ENCODE results near the gene REV1. TPM values are rescaled to one million over a fixed set of nuclear protein-coding genes. Genes with fewer than 3 reads are reported as not detected.
"Not testable (repeated sequence)": the region's sequence is repeated elsewhere in the genome, so short reads cannot be mapped to it uniquely, and the experiment has no call there.

REV1 gene
- total RNA-seq, 2 experiments from 2014 or later: 22.6 to 30.6 TPM

GRCh38 chr2:99389371-99389770 lies 100.4 kb downstream of the REV1 start:
- intact Hi-C loops (cut with micrococcal nuclease): no loop called here
- H3K36me3 Mint-ChIP-seq: peaks cover 25% of the 10 kb centered on the region
- H3K27me3 Mint-ChIP-seq: no peaks in the 10 kb centered on the region
- no peak overlapping the region for H3K4me3 Mint-ChIP-seq
- ChIA-PET CTCF (no interaction called here), POLR2A (no interaction called here)
- no peak for DNase-seq
- H3K4me1 Mint-ChIP-seq (ENCODE audit: low read depth): peaks cover 3% of the 10 kb centered on the region
- H3K27ac Mint-ChIP-seq: no peak overlapping the region
- H3K9me3 Mint-ChIP-seq: no peaks in the 10 kb centered on the region

DNA sequence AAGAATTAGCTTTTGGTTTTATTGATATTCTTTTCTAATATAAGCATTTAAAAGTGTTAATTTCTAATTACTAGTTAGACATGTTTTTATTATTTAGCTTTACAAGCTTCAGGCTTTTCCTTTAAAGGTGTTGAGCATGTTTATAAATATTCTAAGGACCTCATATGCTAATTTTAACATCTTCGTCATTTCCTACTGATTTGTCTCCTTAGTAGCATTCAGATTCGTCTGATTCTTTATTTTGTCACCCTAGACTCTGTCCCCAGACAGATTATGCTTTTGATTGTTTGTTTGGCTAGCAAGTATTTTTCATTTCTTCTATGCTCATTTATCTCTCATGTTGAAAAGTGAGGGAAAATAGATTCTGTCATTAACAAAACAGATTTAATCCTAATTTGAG lies 100.9 kb downstream of the REV1 start:
- H3K4me3 Mint-ChIP-seq: no peak overlapping the region
- peaks cover 3% of the 10 kb centered on the region for H3K4me1 Mint-ChIP-seq (ENCODE audit: low read depth)
- intact Hi-C loops (cut with micrococcal nuclease): no loop called here
- ChIA-PET POLR2A (no interaction called here), CTCF (no interaction called here)
- DNase-seq: no peak
- no peak overlapping the region for H3K27ac Mint-ChIP-seq
- H3K27me3 Mint-ChIP-seq: no peaks in the 10 kb centered on the region
- H3K9me3 Mint-ChIP-seq: no peaks in the 10 kb centered on the region
- peaks cover 23% of the 10 kb centered on the region for H3K36me3 Mint-ChIP-seq

DNA sequence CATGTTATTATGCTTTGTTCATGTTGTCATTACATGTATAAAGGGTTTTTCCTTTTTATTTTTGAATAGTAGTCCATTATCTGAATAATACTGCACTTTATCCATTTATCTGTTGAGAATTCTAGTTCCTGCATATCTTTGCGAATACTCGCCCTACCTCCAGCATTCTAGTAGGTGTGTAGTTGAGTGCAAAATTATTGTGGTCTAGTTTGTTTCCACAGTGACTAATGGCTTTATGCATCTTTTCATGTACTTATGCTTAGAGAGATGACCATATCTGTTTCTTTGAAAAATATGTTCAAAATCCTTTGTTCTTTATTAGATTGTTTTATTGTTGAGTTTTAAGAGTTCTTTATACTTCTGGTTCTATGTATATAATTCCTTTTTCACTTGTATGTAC lies 103.8 kb downstream of the REV1 start:
- no peak for DNase-seq
- ChIA-PET POLR2A (no interaction called here), CTCF (interaction anchor here (2.2 kb wide), 1 partner anchor 49 kb away, joined by 5 read pairs; the partner anchor contains the start of gene EIF5B)
- H3K36me3 Mint-ChIP-seq: peaks cover 34% of the 10 kb centered on the region
- H3K4me3 Mint-ChIP-seq: no peak overlapping the region
- H3K9me3 Mint-ChIP-seq: no peaks in the 10 kb centered on the region
- intact Hi-C loops (cut with micrococcal nuclease): no loop called here
- H3K27me3 Mint-ChIP-seq: no peaks in the 10 kb centered on the region
- H3K4me1 Mint-ChIP-seq (ENCODE audit: low read depth): peaks cover 3% of the 10 kb centered on the region
- H3K27ac Mint-ChIP-seq: no peak overlapping the region

DNA sequence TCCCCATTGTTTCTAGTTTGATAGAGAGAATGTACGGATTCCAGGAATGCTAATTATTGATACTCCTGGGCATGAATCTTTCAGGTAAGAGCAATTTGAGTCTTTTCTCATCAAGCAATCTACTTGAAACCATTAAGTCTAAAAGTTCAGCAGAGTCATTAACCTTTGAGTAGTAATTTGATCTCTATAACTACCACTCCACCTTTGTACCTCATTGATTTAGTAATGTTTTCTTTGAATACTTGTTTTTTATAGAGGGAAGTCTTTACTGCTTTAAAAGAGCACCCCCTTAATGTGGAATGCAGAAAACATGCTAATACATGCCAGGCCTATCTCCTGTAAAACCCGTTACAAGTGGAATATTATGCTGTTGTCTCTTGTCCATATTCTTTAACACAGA lies 107.7 kb downstream of the REV1 start:
- intact Hi-C loops (cut with micrococcal nuclease): no loop called here
- Mint-ChIP-seq H3K9me3 (no peaks in the 10 kb centered on the region), H3K27me3 (no peaks in the 10 kb centered on the region), H3K27ac (no peak overlapping the region), H3K4me3 (no peak overlapping the region), H3K36me3 (peaks cover 52% of the 10 kb centered on the region), H3K4me1 (ENCODE audit: low read depth) (peaks cover 24% of the 10 kb centered on the region)
- no peak for DNase-seq
- ChIA-PET POLR2A (no interaction called here), CTCF (interaction anchor here (0.7 kb wide), 1 partner anchor 14 kb away, joined by 3 read pairs; no protein-coding TSS in a partner anchor)

DNA sequence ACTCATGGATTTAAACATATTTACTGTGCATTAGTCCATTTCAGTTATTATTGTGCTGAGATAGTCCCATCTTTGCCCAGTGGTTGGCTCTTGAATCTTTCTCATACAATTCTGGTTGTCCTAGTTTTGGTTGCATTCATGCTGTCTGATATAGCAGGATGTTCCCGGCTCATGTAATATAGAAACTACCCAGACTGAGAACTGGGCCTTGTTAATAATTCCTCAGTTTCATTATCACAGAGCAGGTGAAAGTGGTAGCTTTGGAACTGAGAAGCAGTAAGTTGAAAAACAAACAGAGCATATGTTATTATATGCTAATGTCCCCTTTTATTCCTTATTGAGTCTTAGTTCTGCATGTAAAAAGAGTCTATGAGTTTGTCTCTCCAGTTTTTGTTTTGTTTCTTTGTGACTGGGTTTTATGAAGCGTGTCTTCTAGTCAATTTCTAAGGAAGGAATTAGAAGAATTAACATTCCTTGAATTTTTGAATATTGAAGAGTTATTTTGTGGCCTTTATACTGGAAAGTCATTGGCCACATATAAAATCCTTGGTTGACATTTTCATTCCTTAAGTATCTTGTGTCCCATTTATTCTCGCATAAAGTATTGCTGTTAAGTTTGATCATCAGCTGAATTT lies 109.3 kb downstream of the REV1 start:
- ChIA-PET POLR2A (no interaction called here), CTCF (interaction anchor here (1.9 kb wide), 1 partner anchor 43 kb away, joined by 5 read pairs; the partner anchor contains the start of gene EIF5B)
- H3K27ac Mint-ChIP-seq: no peak overlapping the region
- H3K4me1 Mint-ChIP-seq (ENCODE audit: low read depth): peaks cover 35% of the 10 kb centered on the region
- H3K9me3 Mint-ChIP-seq: no peaks in the 10 kb centered on the region
- intact Hi-C loops (cut with micrococcal nuclease): no loop called here
- no peaks in the 10 kb centered on the region for H3K27me3 Mint-ChIP-seq
- H3K4me3 Mint-ChIP-seq: no peak overlapping the region
- no peak for DNase-seq
- H3K36me3 Mint-ChIP-seq: peaks cover 59% of the 10 kb centered on the region

DNA sequence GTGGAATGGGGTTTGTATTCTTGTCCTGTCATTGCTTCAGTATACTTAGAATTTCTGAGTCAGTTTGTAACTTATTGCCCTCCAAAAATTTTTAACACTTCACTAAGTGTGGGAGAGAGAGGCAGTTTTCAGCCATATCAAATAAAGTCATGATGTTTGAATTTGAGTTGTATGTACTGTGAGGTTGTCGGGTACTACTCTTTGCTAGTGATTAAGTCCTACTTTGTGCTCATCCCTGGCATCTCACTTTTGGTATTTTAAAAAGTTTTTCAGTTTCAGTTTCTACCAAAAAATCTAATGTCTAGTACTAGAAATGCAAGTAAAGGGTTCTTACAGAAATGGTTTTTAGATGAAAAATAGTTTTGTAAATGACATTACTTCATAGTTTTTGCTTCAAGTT lies 111.9 kb downstream of the REV1 start:
- H3K36me3 Mint-ChIP-seq: peaks cover 64% of the 10 kb centered on the region
- POLR2A ChIA-PET: interaction anchor here (1.7 kb wide), 1 partner anchor 41 kb away, joined by 6 read pairs; the partner anchor contains the start of gene EIF5B
- no peak for DNase-seq

DNA sequence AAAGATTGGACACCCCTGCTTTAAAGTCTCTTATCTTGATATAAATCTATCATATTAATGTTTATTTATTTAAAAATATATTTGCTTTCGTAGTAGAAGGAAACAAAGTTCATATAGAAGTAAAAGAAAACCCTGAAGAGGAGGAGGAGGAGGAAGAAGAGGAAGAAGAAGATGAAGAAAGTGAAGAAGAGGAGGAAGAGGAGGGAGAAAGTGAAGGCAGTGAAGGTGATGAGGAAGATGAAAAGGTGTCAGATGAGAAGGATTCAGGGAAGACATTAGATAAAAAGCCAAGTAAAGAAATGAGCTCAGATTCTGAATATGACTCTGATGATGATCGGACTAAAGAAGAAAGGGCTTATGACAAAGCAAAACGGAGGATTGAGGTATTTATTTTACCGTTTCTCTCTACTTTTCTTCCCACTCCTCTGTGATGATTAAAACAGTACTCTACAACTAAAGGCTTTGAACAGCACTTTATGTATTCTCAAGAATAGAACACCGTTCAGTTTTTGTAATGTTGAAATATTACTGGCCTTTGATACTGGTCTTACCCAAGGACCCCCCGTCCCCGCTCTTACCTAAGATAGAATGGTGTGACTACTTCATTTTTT lies 113.5 kb downstream of the REV1 start:
- H3K27me3 Mint-ChIP-seq: no peaks in the 10 kb centered on the region
- intact Hi-C loops (cut with micrococcal nuclease): loop anchor here (1.0 to 2.0 kb wide), 2 partner anchors 28 to 40 kb away; partner anchors contain the start of genes EIF5B and TXNDC9
- peaks cover 70% of the 10 kb centered on the region for H3K36me3 Mint-ChIP-seq
- peaks cover 37% of the 10 kb centered on the region for H3K4me1 Mint-ChIP-seq (ENCODE audit: low read depth)
- H3K9me3 Mint-ChIP-seq: peaks cover 7% of the 10 kb centered on the region
- ChIA-PET CTCF (no interaction called here), POLR2A (interaction anchor here (1.7 kb wide), 1 partner anchor 39 kb away, joined by 6 read pairs; the partner anchor contains the start of gene EIF5B)
- no peak overlapping the region for H3K4me3 Mint-ChIP-seq
- H3K27ac Mint-ChIP-seq: peak overlapping the region; percentile 15
- no peak for DNase-seq

More for the DNA sequence above, 111.9 kb downstream of the REV1 start:
- no peaks in the 10 kb centered on the region for H3K27me3 Mint-ChIP-seq
- H3K9me3 Mint-ChIP-seq: peaks cover 7% of the 10 kb centered on the region
- intact Hi-C loops (cut with micrococcal nuclease): loop anchor here (2.0 kb wide), 1 partner anchor 41 kb away; the partner anchor contains the start of genes EIF5B and TXNDC9
- peak overlapping the region; percentile 67 for H3K27ac Mint-ChIP-seq
- no peak overlapping the region for H3K4me3 Mint-ChIP-seq
- CTCF ChIA-PET: no interaction called here
- H3K4me1 Mint-ChIP-seq (ENCODE audit: low read depth): peaks cover 35% of the 10 kb centered on the region

DNA sequence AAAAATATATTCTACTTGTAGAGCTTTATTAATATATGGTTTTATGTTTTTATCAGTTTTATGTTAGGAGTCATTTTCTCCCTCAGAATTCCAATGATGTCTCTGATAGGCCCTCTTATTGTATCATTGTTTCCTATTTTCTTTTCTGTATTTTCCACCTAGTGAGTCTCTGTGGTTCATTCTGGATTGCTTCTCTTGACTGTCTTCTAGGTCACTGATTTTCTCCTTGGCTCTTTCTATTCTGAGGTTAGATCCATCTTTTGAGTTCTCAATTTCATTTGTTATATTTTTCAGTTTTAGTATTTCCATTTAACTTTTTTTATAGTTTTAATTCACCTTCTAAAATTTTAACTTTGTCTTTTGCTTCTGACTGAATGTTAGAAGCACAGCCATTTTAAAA lies 115.1 kb downstream of the REV1 start:
- Mint-ChIP-seq H3K27me3 (no peaks in the 10 kb centered on the region), H3K4me3 (no peak overlapping the region), H3K36me3 (peaks cover 67% of the 10 kb centered on the region), H3K4me1 (ENCODE audit: low read depth) (peaks cover 28% of the 10 kb centered on the region), H3K9me3 (peaks cover 7% of the 10 kb centered on the region), H3K27ac (no peak overlapping the region)
- intact Hi-C loops (cut with micrococcal nuclease): no loop called here
- ChIA-PET POLR2A (no interaction called here), CTCF (interaction anchor here (0.6 kb wide), 1 partner anchor 10 kb away, joined by 4 read pairs; no protein-coding TSS in a partner anchor)
- no peak for DNase-seq

DNA sequence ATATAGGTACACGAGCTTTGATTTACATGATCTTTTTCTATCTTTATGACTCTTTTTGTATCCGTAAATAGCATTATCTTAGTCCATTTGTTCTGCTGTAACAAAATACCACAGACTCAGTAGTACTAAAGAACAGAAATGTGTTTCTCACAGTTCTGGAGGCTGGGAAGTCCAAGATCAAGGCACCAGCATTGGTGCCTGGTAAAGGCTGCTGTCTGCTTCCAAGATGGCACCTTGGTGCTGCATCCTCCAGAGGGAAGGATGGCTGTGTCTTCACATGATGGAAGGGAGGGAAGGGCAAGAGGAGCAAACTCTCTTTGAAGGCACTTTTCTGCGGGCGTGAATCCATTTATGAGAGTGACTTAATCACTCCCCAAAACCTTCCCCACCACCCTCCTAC lies 116.7 kb downstream of the REV1 start:
- Mint-ChIP-seq H3K27ac (no peak overlapping the region), H3K27me3 (no peaks in the 10 kb centered on the region), H3K4me3 (no peak overlapping the region), H3K9me3 (peaks cover 7% of the 10 kb centered on the region), H3K4me1 (ENCODE audit: low read depth) (peaks cover 24% of the 10 kb centered on the region), H3K36me3 (peaks cover 66% of the 10 kb centered on the region)
- DNase-seq: no peak
- intact Hi-C loops (cut with micrococcal nuclease): no loop called here
- CTCF ChIA-PET: no interaction called here
- POLR2A ChIA-PET: no interaction called here

- intact Hi-C loops (cut with micrococcal nuclease); POLR2A ChIA-PET; CTCF ChIA-PET; H3K27me3 Mint-ChIP-seq; H3K4me3 Mint-ChIP-seq; DNase-seq; H3K9me3 Mint-ChIP-seq; H3K27ac Mint-ChIP-seq; H3K4me1 Mint-ChIP-seq (ENCODE audit: low read depth): not testable (repeated sequence)
- peaks cover 63% of the 10 kb centered on the region for H3K36me3 Mint-ChIP-seq
Measured at GRCh38 chr2:99368854-99369253, 121.0 kb downstream of the REV1 start.

GRCh38 chr2:99365661-99366060 lies 124.2 kb downstream of the REV1 start:
- Mint-ChIP-seq H3K4me3 (no peak overlapping the region), H3K9me3 (no peaks in the 10 kb centered on the region), H3K27ac (no peak overlapping the region), H3K27me3 (no peaks in the 10 kb centered on the region), H3K36me3 (peaks cover 51% of the 10 kb centered on the region), H3K4me1 (ENCODE audit: low read depth) (no peaks in the 10 kb centered on the region)
- POLR2A ChIA-PET: no interaction called here
- CTCF ChIA-PET: no interaction called here
- intact Hi-C loops (cut with micrococcal nuclease): no loop called here
- DNase-seq: no peak

DNA sequence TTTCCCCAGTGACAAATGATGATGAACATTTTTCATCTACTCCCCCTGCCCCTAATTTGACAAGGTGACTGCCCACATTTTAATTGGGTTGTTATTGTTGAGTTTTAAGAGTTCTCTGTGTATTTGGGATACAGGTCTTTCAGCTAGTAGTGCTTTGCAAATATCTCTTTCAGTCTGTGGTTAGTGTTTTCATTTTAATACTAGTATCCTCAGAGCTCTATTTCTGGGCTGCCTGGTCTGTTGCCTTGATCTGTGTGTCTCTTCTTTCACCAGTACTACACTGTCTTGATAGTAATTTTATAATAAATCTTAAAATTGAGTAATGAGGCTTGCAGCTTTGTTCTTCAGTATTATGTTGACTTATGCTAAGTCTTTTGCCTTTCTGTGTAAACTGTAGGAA lies 133.0 kb downstream of the REV1 start:
- intact Hi-C loops (cut with micrococcal nuclease): no loop called here
- CTCF ChIA-PET: no interaction called here
- no peak for DNase-seq
- Mint-ChIP-seq H3K4me3 (no peak overlapping the region), H3K4me1 (ENCODE audit: low read depth) (peaks cover 40% of the 10 kb centered on the region), H3K27ac (no peak overlapping the region), H3K36me3 (peaks cover 8% of the 10 kb centered on the region), H3K9me3 (no peaks in the 10 kb centered on the region), H3K27me3 (no peaks in the 10 kb centered on the region)
- POLR2A ChIA-PET: no interaction called here

DNA sequence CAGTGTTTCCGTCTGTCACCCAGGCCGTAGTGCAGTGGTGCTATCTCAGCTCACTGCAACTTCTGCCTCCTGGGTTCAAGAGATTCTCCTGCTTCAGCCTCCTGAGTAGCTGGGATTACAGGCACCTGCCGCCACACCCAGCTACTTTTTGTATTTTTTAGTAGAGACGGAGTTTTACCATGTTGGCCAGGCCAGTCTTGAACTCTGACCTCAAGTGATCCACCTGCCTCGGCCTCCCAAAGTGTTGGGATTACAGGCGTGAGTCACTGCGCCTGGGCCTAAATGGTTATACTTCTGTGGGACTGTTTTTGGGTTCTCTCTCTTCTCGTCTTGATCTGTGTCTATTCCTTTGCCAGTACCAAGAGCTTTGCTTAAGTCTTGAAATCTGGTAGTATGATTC lies 135.0 kb downstream of the REV1 start:
- CTCF ChIA-PET: interaction anchor here (0.6 kb wide), 1 partner anchor 48 kb away, joined by 3 read pairs; no protein-coding TSS in a partner anchor
- H3K9me3 Mint-ChIP-seq; H3K36me3 Mint-ChIP-seq; H3K4me3 Mint-ChIP-seq; H3K27ac Mint-ChIP-seq; DNase-seq; H3K27me3 Mint-ChIP-seq; intact Hi-C loops (cut with micrococcal nuclease); POLR2A ChIA-PET: not testable (repeated sequence)
- peaks cover 54% of the 10 kb centered on the region for H3K4me1 Mint-ChIP-seq (ENCODE audit: low read depth)

All from activated CD4-positive, alpha-beta memory T cell treated with anti-CD3 and anti-CD28 coated beads for 36 hours (primary cell).